Hematopoietic multipotent progenitor cell treated with erythropoietin and hydrocortisone succinate and interleukin-3 and kit ligand, for 4 days (in vitro differentiated cells): ENCODE results near the gene ZNF587.
"Not testable (repeated sequence)": the region's sequence is repeated elsewhere in the genome, so short reads cannot be mapped to it uniquely, and the experiment has no call there.

Experiments used
- DNase-seq: peaks from one replicate; pipeline ENCODE4 v3.0.0-alpha.2; 2015

ZNF587 gene

DNA sequence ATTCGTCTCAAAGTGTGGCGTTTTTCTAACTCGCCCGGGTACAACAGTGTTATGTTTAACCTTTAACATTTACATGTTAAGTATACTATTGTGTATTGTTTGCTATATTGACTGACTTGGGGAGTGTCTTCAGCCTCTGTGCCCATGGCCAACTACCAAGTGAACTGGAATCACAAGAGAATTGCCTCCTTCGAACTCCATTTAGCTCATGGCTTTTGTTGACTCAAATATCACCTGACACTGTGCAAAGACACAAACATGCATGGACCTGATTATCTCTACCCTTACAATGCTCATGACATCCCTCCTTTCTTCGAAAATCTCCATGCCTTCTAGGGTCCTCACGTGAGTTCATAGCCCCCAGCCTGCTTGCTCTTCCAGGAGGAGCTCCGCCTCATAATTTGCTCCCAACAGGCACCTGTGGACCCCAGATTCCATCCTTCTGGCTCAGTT lies 38.5 kb downstream of the ZNF587 start:
- DNase-seq: peak; percentile 28

DNA sequence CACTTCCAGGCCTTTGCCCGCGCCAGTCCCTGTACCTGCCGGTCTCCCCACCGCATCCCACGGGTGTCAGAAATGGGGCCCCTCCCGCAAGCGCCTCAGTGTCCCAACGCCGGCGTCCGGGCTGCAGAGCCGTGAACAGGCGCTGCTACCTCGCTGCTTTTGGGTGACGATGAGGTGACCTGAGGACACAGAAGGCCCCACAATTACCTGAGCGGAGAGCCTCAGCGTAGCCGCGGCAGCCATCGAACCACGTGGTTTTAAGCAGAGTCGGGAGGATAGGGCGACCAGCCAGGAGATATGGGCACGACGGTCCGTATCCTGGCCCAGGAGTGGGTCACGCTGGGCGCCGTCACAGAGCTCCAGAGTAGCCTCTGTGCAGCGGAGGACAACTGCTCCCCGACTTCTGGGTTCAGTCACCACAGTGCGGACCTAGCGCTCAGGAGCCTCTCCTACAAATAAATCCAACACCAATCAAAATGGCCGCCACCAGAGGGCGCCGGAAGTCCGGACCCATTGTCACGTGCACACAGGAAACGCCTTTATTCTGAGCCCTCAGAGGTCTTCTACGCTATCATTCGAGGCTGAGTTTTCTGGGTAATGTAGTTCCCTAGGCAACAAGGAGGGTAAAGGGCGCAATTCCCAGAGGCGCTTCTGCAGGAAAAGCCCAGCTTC lies 39.0 kb downstream of the ZNF587 start, which contains the start of gene ZNF814:
ZNF814 (minus strand) TSS at position 478 of the 672 bp plus-strand sequence; CDS start at position 243, 235 bp downstream.
- peak; percentile 96 for DNase-seq

DNA sequence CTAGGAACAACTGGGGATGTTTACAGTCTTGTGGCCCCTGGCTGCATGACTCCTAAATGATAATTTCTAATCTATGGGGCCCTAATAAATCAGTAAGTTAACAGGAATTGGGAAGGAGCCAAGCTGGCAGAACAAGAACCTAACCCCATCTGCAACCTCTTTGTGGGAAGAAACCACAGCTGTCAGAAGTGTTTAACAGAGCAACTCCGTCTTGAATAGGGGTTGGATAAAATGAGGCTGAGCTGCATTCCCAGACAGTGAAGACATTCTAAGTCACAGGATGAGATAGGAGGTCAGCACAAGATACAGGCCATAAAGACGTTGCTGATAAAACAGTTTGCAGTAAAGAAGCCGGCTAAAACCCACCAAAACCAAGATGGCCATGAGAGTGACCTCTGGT lies 41.0 kb downstream of the ZNF587 start:
- DNase-seq: not testable (repeated sequence)

DNA sequence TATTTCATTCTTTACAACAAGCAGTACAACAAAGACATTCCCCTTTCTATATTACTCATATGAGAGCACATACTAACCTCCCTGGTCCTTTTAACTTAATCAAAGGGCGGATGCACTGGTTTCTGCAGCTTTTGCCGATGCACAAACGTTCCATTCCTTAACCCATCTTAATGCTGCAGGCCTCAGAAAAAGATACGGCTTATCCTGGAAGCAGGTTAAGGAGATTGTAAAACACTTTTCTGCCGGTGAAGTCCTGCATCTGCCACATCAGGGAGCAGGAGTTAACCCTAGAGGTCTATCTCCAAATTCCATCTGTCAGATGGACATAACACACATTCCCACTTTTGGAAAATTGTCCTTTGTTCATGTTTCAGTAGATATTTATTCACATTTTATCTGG lies 50.7 kb downstream of the ZNF587 start:
- no peak for DNase-seq

DNA sequence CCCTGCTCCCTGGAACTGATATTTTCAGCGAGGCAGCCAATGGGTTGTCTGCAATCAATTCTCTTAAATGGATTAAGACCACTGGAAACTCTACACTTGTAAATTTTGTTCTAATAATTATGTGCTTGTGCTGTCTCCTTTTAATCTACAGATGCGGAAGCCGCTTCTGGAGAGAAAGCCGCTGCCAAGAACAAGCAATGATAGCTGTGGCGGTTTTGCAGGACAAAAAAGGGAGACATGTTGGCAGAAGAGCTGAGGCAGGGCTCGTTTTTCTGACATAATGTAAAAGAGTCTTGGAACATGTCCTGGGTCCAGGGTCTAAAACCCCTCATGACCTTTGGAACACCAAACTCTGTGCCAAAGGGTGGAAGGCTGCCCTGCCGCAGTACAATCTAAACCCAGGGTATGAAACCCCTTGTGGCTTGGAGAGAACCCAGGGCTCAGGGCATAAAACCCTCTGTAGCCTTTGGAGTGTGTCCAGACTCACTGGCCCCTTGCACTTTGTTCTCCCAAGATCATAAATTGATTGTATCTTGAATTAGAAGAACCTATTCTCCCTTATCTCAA lies 54.0 kb downstream of the ZNF587 start:
- no peak for DNase-seq

DNA sequence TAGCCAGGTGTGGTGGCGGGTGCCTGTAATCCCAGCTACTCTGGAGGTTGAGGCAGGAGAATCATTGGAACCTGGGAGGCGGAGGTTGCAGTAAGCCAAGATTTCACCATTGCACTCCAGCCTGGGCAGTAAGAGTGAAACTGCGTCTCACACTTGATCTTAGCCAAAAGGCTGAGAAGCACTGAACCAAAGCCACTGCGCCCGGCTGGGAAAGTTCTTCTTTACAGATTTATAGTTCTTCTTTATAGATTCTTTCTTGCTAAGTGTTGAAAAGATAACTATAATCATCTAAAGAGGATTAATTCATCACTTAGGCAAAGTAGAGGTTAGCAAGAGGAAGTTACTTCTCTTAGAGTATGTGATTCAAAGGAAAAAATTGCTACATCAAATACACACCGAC lies 55.6 kb downstream of the ZNF587 start:
- DNase-seq: no peak

DNA sequence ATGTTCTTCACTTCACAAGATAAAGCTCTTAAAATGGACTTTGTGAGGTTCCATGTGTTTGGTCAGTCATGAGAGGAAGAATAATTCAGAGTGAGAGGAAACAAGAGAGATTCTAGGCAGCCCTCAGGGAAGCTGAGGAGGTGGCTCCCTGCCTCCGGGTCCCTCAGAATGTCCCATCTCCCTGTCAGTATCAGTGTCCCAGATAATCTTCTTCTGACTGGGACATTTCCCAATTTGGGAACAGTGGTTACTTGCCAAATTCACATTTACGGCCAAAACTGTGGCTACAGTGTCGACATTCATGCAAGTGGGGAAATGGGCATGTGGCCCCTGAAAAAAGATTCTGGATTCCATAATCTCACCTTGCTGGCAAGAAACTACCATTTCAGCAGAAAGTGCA lies 57.7 kb downstream of the ZNF587 start:
- no peak for DNase-seq

DNA sequence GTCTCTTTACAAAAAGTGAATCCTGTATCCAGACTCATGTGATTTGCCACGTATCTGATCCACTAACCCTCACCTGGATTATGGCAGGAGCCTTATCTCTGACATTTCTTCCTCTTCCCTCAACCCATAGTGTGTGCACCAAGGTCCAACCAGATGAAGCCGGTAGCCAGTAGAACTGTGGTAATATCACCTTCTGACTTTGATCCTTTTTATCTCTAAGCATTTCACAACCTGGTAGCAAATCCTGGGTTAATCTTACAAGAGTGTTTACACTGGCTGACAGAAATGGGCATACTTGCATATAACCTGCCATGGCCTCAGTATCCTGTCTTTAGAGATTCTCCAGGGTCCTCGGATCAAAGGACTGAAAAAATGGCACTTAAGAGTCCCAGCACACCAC lies 64.9 kb downstream of the ZNF587 start:
- no peak for DNase-seq
